Measurements from ENCODE around the gene SLC35G3.
"Not testable (repeated sequence)": the region's sequence is repeated elsewhere in the genome, so short reads cannot be mapped to it uniquely, and the experiment has no call there.

Gene SLC35G3

DNA sequence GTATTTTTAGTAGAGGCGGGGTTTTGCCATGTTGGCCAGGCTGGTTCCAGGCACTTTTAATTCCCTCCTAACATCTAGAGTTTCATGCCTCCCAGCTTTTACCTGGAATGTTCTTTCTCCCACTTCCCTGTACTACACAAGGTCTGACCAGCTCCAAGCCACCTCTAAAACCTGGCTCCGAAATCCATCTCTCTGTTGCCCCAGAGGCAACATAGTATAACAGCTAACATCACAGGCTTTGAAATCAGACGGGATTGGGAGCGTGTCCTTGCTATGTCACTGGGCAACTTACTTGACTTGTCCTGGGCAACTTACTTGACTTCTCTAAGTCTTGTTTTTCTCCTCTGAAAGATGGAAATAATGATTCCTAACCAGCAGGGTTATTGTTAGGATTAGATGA, 31.4 kb downstream of the SLC35G3 start:
- no peak overlapping the region for H3K27ac Mint-ChIP-seq
- H3K9me3 Mint-ChIP-seq: no peaks in the 10 kb centered on the region
- ATAC-seq (no peak), DNase-seq (ENCODE audit: low spot score in 2 of 2) (no peak)
- H3K36me3 Mint-ChIP-seq: no peaks in the 10 kb centered on the region
- no peak overlapping the region for H3K4me3 Mint-ChIP-seq
- H3K4me1 Mint-ChIP-seq: peaks cover 45% of the 10 kb centered on the region

DNA sequence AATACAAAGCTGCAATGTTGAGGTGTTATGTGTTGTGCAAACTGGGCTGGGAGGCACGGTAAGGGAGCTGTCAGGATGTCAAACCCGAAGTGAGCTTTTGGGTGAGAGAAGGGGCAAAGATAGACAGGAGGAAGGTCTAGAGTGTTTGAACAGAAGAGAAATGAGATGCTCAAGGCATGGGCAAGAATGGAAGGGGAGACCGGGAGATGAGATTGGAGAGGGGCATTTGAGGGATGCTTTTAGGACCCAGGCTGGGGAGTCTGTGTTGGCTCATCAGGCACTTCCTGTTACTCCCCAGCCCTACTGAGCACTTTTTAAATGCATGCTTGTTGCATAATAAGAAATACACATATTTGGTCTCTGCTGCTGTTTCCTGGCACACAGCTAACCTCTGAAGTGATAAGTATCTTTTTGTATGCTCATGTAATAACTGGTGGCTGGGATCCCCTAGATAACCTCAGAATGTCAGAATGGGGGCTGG, 32.9 kb downstream of the SLC35G3 start:
- Mint-ChIP-seq H3K27ac (peak overlapping the region; percentile 61), H3K36me3 (no peaks in the 10 kb centered on the region), H3K4me3 (peak overlapping the region; percentile 44), H3K9me3 (no peaks in the 10 kb centered on the region), H3K4me1 (peaks cover 43% of the 10 kb centered on the region)
- DNase-seq (ENCODE audit: low spot score in 2 of 2) (no peak), ATAC-seq (peak; percentile 61)

DNA sequence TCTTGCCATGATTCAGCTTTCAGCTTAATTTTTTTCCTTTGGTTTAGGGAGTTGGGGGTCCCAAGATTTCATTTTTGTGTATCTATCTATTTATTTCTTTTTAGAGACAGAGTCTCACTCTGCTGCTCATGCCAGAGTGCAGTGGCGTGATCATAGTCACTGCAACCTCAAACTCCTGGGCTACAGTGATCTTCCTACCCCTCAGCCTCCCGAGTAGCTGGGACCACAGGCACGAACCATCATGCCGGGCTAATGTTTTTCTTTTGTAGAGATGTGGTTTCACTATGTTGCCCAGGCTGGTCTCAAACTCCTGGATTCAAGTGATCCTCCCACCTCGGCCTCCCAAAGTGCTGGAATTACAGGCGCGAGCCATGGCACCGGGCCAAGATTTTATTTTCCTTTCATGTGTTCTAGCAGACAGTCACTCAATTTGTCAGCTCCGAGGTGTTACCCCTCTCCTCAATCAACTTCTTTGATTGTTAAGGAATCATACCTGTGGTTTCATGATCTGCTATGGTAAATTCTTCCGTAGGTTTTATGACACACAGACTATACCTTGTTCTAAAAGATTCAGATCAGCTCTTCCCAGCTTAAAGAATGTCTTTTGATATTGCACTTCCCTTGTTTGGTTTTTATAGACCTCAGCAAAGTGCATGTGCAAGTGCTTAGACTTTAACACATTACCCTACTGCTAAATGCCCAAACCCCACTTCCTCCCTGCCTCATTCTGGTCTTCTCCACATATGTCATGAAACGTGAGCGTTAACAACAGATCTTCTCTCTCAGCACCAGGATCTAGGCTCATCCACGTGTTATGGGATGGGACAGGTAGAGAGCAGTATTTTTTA, 33.6 kb downstream of the SLC35G3 start:
- H3K4me1 Mint-ChIP-seq: peaks cover 43% of the 10 kb centered on the region
- ATAC-seq: peak; percentile 82

DNA sequence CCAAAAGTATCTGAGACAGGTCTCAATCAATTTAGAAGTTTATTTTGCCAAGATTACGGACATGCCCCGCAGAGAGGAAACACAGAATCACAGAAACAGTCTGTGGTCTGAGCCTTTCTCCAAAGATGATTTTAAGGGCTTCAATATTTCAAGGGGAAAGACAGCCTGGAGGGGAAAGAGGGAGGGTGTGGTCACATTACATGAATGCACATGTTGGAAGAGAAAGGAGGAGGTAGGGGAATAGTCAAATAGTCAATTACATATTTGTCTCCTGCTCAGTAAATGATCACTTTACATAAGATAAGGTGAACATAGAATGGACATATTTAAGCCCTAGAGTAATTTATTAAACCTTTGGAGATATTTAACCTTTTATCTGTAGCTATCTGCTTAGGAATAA, 34.3 kb downstream of the SLC35G3 start:
- peak overlapping the region; percentile 61 for H3K27ac Mint-ChIP-seq
- peaks cover 38% of the 10 kb centered on the region for H3K4me1 Mint-ChIP-seq
- H3K9me3 Mint-ChIP-seq: no peaks in the 10 kb centered on the region
- DNase-seq (ENCODE audit: low spot score in 2 of 2) (no peak), ATAC-seq (no peak)
- H3K36me3 Mint-ChIP-seq: no peaks in the 10 kb centered on the region
- H3K4me3 Mint-ChIP-seq: peak overlapping the region; percentile 44

More for the DNA sequence above, 33.6 kb downstream of the SLC35G3 start:
- no peak for DNase-seq (ENCODE audit: low spot score in 2 of 2)
- Mint-ChIP-seq H3K27ac (peak overlapping the region; percentile 61), H3K36me3 (no peaks in the 10 kb centered on the region), H3K9me3 (no peaks in the 10 kb centered on the region), H3K4me3 (peak overlapping the region; percentile 44)

DNA sequence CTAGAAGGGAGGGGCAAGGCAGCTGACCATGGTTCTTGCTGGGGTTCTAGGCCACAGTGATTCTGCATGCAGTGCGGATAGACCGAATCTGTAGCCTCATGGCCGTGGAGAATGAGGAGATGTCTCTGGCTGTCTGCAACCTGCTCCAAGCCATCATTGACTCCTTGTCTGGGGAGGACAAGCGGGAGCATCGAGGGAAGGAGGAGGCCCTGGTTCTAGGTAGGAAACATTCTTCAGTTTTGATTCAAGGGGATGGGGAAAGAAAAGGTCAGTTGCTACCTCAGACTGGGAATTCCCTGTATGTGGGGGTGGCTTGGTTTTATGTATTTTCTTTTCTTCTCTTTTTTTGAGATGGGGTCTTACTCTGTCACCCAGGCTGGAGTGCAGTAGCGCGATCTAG, 38.9 kb downstream of the SLC35G3 start:
- H3K27ac Mint-ChIP-seq: no peak overlapping the region
- peaks cover 11% of the 10 kb centered on the region for H3K4me1 Mint-ChIP-seq
- H3K36me3 Mint-ChIP-seq: no peaks in the 10 kb centered on the region
- no peak for ATAC-seq
- no peak overlapping the region for H3K4me3 Mint-ChIP-seq
- no peaks in the 10 kb centered on the region for H3K9me3 Mint-ChIP-seq
- no peak for DNase-seq (ENCODE audit: low spot score in 2 of 2)

DNA sequence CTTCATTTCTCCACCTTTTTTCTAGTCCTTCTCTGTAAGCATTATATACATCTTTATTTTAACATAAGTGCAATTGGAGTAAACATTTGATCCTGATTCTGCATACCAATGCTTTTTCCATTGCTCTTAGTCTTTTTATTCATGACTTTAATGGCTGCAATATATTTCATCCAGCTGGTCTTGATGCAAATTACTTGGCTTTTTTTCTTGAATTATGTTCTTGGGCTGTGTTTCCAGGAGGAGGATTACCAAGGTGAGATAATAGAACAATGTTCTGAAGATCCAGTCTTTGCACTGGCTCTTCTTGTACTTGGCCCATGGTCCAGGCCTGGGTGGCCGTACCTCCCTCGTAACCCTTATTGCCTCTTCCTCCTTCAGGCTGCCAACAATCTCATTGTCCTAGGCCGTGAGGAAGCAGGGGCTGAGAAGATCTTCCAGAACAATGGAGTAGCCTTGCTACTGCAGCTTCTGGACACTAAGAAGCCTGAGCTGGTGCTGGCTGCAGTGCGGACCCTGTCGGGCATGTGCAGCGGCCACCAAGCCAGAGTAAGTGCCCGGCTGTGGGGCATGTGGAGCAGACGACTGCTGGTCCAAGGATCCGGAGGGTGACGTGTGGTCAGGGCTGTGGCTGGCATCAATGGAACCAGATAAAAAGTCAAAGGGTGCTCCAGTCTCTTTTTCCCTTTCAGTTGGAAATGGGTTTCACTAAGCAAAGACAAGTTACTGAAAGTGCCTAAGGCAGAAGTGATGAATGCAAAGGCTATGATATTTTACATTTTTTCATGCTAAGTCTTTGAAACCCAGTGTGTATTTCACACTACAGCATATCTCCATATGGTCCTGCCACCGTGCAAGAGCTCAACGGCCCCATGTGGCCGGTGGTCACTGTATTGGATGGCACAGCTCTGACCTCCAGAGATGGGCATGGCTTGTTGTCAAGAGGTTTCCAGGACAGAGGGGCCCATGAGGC, 39.7 kb downstream of the SLC35G3 start:
- Mint-ChIP-seq H3K27ac (no peak overlapping the region), H3K4me3 (no peak overlapping the region), H3K4me1 (peaks cover 3% of the 10 kb centered on the region), H3K9me3 (no peaks in the 10 kb centered on the region), H3K36me3 (no peaks in the 10 kb centered on the region)
- ATAC-seq: no peak
- DNase-seq (ENCODE audit: low spot score in 2 of 2): no peak

DNA sequence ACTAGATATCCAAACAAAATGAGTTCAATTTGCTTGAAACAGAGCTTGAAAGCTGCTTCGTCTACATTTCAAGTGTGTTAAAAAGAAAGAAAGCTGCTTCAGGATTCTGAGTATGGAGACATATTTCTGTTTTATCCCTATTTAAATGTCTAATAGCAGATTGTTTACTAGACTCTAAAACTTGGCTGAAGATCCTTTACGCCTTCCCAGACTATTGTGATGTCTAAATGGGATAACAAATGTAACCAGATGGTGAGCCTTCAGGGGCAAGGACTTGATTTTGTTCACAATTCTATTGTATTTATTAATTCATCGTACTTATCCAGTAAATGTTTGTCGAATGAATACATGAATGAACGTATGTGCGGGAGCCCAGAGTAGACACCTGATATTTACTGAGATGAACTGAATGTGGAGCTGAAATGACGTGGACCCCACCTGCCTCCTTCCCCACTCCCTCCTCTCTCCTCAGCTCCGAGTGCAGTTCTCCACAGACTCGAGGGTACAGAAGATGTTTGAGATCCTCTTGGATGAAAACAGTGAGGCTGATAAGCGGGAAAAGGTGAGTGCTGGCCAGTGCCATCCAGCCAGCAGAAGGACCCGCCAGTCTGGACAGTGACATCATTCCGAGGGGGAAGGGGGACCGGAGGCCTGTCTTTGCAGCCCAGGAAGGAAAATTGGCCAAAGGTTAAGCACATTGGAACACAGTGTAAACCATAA, 41.6 kb downstream of the SLC35G3 start:
- H3K9me3 Mint-ChIP-seq: no peaks in the 10 kb centered on the region
- H3K36me3 Mint-ChIP-seq: no peaks in the 10 kb centered on the region
- no peak overlapping the region for H3K27ac Mint-ChIP-seq
- no peaks in the 10 kb centered on the region for H3K4me1 Mint-ChIP-seq
- no peak for ATAC-seq
- DNase-seq (ENCODE audit: low spot score in 2 of 2): no peak
- H3K4me3 Mint-ChIP-seq: no peak overlapping the region

- not testable (repeated sequence) for H3K4me1 Mint-ChIP-seq; ATAC-seq; H3K9me3 Mint-ChIP-seq; H3K4me3 Mint-ChIP-seq; DNase-seq (ENCODE audit: low spot score in 2 of 2); H3K27ac Mint-ChIP-seq; H3K36me3 Mint-ChIP-seq
Observed at GRCh38 chr17:35151080-35151479, 43.1 kb downstream of the SLC35G3 start.

DNA sequence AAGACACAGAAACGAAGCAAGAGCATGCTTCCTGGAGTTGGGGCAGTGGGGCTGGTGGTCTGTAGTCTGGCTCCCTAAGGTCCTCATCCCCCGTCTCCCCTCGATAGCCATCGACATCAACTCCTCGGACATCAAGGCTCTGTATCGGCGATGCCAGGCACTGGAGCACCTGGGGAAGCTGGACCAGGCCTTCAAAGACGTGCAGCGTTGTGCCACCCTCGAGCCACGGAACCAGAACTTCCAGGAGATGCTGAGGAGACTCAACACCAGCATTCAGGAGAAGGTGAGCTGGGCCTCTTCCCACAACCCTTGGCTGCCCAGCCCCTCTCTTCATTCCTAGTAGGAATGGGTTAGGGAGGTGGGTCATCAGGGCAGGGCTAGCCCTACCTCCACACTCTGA, 44.3 kb downstream of the SLC35G3 start:
- Mint-ChIP-seq H3K36me3 (no peaks in the 10 kb centered on the region), H3K27ac (no peak overlapping the region), H3K4me1 (no peaks in the 10 kb centered on the region), H3K9me3 (no peaks in the 10 kb centered on the region), H3K4me3 (no peak overlapping the region)
- DNase-seq (ENCODE audit: low spot score in 2 of 2) (no peak), ATAC-seq (no peak)

- Mint-ChIP-seq H3K4me1 (peaks cover 6% of the 10 kb centered on the region), H3K9me3 (no peaks in the 10 kb centered on the region), H3K27ac (no peak overlapping the region), H3K4me3 (no peak overlapping the region), H3K36me3 (no peaks in the 10 kb centered on the region)
- DNase-seq (ENCODE audit: low spot score in 2 of 2): no peak
- no peak for ATAC-seq
Observed at GRCh38 chr17:35148144-35148543, 46.0 kb downstream of the SLC35G3 start.

- no peak for DNase-seq (ENCODE audit: low spot score in 2 of 2)
- ATAC-seq: no peak
- Mint-ChIP-seq H3K9me3 (no peaks in the 10 kb centered on the region), H3K27ac (no peak within 1 kb of the TSS), H3K4me1 (peaks cover 6% of the 10 kb centered on the region), H3K36me3 (no peaks in the 10 kb centered on the region), H3K4me3 (no peak within 1 kb of the TSS)
Observed at GRCh38 chr17:35147375-35147905, 46.8 kb downstream of the SLC35G3 start, which contains the start of gene UNC45B. TSS of gene UNC45B (plus strand) at chr17:35147817. CDS start at chr17:35148264, 447 bp downstream.

- peaks cover 6% of the 10 kb centered on the region for H3K4me1 Mint-ChIP-seq
- H3K9me3 Mint-ChIP-seq: no peaks in the 10 kb centered on the region
- H3K4me3 Mint-ChIP-seq: no peak overlapping the region
- no peak overlapping the region for H3K27ac Mint-ChIP-seq
- no peak for ATAC-seq
- DNase-seq (ENCODE audit: low spot score in 2 of 2): no peak
- no peaks in the 10 kb centered on the region for H3K36me3 Mint-ChIP-seq
Observed at GRCh38 chr17:35146214-35146833, 47.9 kb downstream of the SLC35G3 start.

DNA sequence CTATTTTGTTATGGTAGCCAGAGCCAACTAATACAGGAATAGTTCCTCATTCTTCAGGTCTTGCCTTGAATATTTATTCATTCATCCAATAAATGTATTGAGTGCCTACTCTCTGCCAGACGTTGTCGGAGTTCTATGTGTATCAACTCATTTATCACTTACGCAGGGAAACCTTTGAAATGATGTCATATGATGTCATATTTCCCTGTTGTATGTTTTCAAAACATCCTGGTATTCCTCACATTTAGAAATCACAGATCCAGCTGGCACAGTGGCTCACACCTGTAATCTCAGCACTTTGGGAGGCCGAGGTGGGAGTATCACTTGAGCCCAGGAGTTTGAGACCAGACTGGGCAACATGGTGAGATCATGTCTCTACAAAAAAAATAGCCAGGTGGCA, 49.4 kb downstream of the SLC35G3 start:
- Mint-ChIP-seq H3K4me3 (no peak overlapping the region), H3K27ac (no peak overlapping the region), H3K9me3 (no peaks in the 10 kb centered on the region), H3K36me3 (peaks cover 9% of the 10 kb centered on the region), H3K4me1 (peaks cover 6% of the 10 kb centered on the region)
- DNase-seq (ENCODE audit: low spot score in 2 of 2) (no peak), ATAC-seq (no peak)

Measured in stimulated activated effector memory CD8-positive, alpha-beta T cell treated with anti-CD3 and anti-CD28 coated beads, Interleukin-12 subunit alpha, Interleukin-12 subunit beta, amount 100 ng/mL, for 72 hours (primary cell).